Measurements from ENCODE around the gene CDKAL1.

CDKAL1 gene

DNA sequence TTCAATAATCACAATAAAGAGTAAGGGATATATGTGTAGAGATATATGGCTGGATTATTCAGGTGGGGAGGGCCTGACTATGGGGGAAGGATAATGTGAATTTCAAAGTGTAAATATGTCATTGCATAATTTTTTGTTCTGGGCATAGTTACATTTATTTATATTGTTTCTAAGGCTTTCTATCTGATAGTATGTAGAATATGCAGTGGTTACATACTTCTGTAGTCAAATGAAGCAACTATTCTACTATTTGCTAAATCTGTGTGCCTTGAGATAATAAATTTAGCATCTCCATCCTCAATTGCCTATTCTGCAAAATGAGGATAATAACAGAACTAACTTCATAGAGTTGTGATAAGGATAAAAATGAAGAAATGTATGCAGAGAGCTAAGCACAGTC is 359.2 kb downstream of the CDKAL1 start:
- H3K4me3 ChIP-seq (ENCODE audit: low read depth, low read length) = no peak overlapping the region
- TF ChIP-seq, protein P1, sequence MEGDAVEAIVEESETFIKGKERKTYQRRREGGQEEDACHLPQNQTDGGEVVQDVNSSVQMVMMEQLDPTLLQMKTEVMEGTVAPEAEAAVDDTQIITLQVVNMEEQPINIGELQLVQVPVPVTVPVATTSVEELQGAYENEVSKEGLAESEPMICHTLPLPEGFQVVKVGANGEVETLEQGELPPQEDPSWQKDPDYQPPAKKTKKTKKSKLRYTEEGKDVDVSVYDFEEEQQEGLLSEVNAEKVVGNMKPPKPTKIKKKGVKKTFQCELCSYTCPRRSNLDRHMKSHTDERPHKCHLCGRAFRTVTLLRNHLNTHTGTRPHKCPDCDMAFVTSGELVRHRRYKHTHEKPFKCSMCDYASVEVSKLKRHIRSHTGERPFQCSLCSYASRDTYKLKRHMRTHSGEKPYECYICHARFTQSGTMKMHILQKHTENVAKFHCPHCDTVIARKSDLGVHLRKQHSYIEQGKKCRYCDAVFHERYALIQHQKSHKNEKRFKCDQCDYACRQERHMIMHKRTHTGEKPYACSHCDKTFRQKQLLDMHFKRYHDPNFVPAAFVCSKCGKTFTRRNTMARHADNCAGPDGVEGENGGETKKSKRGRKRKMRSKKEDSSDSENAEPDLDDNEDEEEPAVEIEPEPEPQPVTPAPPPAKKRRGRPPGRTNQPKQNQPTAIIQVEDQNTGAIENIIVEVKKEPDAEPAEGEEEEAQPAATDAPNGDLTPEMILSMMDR (IDR thresholded peaks at IDR 0.05; ENCODE audit: borderline replicate concordance, insufficient read depth, low read depth, low read length) = no peak

DNA sequence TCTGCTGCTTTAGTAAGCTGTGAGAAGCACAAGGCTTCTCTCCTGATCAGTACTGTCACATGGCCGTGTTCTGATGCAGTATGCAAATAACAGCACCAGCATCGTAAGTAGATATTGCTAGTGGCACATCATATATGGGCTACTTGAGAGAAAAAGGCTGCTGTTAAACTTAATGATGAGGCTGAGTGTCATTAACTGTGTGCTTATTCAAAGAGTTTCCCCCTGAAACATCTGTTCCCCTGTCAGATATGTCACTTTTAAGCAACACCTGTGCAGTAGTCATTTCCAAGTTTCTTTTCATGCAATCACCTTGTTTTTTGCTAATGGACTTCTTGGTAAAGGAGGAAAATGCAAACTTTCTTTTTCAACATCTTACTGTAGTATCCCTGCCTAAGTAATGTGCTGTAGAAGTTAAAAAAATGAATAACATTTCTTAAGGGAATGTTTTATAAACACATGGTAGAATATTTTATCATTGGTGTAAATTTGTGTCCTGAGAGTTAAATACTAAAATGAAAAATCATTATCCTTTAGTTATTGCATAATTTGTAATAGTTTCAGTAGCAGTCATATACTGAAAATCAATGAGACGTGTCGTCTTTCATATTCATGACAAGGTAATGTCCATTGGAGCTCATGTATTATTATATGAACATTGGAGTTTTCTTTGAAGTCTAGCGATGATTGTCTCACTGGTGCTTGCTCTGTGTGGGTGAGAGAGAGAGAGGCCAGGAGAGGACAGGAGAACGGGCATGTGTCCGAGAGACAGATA is 366.3 kb downstream of the CDKAL1 start:
- H3K4me3 ChIP-seq (ENCODE audit: low read depth, low read length) = no peak overlapping the region
- TF ChIP-seq, protein P1 (IDR thresholded peaks at IDR 0.05; ENCODE audit: borderline replicate concordance, insufficient read depth, low read depth, low read length) = no peak

DNA sequence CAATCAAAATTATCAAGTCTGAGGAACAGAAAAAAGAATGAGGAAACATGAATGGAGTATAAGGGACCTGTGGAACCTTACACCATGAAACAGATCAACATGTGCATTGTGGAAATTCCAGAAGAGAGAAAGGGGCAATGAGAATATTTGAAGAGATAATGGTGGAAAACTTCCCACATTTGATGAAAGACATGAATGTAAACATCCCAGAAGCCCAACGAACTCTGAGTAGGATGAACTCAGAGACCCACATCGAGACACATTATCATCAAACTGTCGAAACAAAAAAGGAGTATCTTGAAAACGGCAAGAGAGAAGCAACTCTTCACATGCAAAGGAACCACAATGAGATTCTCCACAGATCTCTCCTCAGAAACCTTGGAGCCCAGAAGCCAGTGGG is 371.1 kb downstream of the CDKAL1 start:
- H3K4me3 ChIP-seq (ENCODE audit: low read depth, low read length) = no peak overlapping the region
- TF ChIP-seq, protein P1 (IDR thresholded peaks at IDR 0.05; ENCODE audit: borderline replicate concordance, insufficient read depth, low read depth, low read length) = no peak

DNA sequence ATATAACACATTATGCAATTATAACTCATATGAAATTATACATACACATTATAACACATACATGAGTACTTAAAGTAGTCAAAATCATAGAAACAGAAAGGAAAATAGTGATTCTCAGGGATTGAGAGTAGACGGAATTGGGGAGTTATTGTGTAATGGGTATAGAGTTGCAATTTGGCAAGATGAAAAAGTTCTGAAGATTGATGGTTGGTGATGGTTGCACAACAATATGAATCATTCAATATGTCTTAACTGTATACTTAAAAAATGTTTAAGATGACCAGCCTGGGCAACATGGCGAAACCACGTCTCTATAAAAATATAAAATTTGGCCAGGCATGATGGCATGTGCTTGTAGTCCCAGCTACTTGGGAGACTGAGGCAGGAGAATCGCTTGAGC is 372.7 kb downstream of the CDKAL1 start:
- no peak overlapping the region for H3K4me3 ChIP-seq (ENCODE audit: low read depth, low read length)
- TF ChIP-seq, protein P1 (IDR thresholded peaks at IDR 0.05; ENCODE audit: borderline replicate concordance, insufficient read depth, low read depth, low read length) = no peak

DNA sequence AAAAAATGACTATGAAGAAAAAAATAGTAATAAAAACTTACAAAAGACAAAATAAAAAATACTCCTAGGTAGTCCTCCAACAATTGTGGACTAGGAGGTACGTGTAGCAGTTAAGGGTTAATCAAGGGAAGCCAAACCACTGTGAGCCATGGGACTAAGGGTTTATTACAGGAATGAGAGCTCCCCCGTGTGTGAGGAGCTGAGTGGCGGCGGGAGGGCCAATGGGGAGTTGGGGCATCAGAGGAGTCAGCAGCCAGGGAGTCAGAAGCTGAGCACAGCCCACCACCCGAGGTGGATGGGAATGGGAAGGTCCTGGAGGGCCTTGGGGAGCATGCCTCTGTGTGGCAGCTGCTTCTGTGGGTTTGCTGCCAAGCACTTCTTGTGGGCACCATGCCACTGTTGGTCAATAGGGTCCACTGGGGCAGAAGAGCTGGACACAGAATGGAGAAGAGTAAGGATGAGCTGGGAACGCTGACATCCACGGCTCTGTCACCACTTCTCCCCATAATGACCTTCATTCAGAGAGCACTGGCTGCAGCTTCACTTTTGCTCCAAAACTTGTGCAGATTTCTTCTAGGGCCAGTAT is 373.3 kb downstream of the CDKAL1 start:
- H3K4me3 ChIP-seq (ENCODE audit: low read depth, low read length) = no peak overlapping the region
- TF ChIP-seq, protein P1 (IDR thresholded peaks at IDR 0.05; ENCODE audit: borderline replicate concordance, insufficient read depth, low read depth, low read length) = no peak

DNA sequence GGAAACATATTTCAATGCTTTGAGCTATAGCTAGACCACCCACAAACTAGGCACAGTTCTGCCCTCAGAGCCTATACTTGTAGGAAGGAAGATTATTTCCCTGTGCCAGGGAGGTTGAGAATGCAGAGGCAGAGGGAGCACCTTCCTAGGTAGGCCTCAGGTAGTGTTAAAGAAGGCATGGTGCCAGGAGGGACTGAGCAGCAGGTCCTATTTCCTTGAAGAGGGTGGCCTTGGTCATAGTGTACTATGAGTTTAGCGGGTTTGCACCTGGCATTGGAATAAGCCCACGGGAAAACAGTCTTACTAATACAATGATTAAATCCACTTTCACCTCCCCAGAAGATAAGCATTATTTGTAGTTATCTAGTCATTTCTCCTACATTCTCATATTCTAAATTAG is 375.4 kb downstream of the CDKAL1 start:
- TF ChIP-seq, protein P1 (IDR thresholded peaks at IDR 0.05; ENCODE audit: borderline replicate concordance, insufficient read depth, low read depth, low read length) = no peak
- H3K4me3 ChIP-seq (ENCODE audit: low read depth, low read length) = no peak overlapping the region

DNA sequence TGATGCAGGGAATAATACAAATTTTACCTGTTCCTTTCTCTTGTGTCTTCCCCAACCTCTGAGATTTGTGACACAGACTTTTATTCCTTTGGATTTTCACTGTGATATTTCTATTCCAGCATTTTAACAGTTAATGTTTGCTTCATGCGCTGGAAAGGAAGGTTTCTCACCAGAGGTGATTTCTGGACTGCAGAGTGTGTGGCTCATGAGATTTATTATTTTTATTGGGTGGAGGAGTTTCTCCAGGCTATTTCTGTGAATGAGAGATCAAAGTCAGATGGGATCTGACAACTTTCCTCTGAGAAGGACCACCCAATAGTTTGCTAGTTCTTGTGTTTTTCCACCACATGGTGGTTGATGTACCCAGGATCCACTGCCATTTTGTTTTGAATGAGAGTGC is 377.5 kb downstream of the CDKAL1 start:
- H3K4me3 ChIP-seq (ENCODE audit: low read depth, low read length) = no peak overlapping the region

More for the DNA sequence above, 377.5 kb downstream of the CDKAL1 start:
- TF ChIP-seq, protein P1 (IDR thresholded peaks at IDR 0.05; ENCODE audit: borderline replicate concordance, insufficient read depth, low read depth, low read length) = no peak
